GM18951 (cell line): ENCODE results near the gene CDK2AP2.
"Not testable (repeated sequence)": the region's sequence is repeated elsewhere in the genome, so short reads cannot be mapped to it uniquely, and the experiment has no call there.

Experiments
- POLR2A ChIP-seq: IDR thresholded peaks from 4 replicates; pipeline ENCODE4 v1.6.1; 2011; ENCODE audit warnings: mild to moderate bottlenecking; ENCODE audit not compliant: insufficient read length, insufficient read depth; ENCODE audit errors: extremely low read depth
- in situ Hi-C: fragments of 300-500 bp; cut with MboI; formaldehyde crosslinking; loops from one replicate; pipeline ENCODE4 v1.12.0; 2022; ENCODE audit warnings: low sequenced_read_pairs, mixed read lengths, inconsistent platforms; ENCODE audit not compliant: unreplicated experiment

Gene CDK2AP2

DNA sequence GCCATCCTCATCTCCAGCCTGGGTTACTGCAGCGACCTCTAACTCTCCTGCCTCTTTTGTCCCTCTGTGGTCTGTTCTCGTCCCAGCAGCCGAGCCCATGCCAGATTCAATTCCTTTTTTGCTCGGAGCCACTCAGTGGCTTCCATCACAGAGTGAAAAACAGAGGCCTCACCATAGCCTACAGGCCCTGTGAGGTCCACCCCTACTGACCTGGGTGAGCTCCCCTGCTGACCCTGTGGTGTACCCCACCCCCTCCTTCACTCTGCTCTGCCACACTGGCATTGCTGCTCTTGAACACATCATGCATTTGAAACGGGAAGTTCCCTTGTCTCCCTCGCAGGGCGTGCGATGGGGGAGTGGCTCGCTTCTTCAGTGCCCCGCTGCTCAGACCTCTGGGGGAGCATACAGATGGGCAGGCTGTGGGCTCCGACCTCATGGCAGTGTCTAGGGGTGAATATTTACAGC is 23.1 kb downstream of the CDK2AP2 start:
- in situ Hi-C loops: no loop called here
- peak; percentile 48 for TF ChIP-seq POLR2A

DNA sequence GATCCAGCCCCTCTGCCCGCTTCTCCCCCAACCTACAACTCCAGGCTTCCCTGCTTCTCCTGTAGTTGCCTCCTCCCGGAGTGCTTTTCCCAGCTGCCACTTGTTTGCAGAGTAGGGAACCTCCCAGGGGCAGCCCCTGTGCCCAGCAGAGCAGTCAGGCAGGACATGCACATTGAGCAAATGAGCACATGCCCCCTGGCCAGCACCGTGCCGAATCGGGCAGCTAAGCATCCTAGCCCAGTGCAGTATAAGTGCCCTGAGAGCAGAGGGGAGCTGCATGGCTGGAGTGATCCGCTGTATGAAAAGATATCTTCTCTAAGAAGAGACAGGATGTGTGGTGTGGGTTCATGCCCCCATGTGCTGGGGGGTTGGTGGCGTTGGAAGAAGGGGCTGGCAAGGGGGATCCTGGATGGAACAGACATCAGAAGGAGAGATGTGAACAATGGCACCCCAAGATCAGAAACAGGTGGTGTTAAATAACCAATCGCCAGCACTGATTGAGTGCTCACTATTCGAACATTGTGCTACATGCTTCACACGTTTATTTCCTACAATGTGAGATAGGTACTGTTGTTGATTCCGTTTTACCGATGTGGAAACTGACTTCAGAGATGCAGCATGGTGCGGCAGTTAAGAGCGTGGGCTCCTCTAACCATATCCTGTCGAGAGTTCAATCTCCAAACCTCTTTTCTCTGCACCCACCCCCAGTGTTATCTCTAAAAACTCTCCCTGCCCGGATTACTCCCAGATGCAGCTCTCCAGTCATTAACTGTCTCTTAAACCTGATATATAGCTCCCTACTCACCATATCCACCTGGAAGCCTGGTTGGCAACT is 23.9 kb downstream of the CDK2AP2 start:
- TF ChIP-seq POLR2A: no peak
- in situ Hi-C loops: no loop called here

DNA sequence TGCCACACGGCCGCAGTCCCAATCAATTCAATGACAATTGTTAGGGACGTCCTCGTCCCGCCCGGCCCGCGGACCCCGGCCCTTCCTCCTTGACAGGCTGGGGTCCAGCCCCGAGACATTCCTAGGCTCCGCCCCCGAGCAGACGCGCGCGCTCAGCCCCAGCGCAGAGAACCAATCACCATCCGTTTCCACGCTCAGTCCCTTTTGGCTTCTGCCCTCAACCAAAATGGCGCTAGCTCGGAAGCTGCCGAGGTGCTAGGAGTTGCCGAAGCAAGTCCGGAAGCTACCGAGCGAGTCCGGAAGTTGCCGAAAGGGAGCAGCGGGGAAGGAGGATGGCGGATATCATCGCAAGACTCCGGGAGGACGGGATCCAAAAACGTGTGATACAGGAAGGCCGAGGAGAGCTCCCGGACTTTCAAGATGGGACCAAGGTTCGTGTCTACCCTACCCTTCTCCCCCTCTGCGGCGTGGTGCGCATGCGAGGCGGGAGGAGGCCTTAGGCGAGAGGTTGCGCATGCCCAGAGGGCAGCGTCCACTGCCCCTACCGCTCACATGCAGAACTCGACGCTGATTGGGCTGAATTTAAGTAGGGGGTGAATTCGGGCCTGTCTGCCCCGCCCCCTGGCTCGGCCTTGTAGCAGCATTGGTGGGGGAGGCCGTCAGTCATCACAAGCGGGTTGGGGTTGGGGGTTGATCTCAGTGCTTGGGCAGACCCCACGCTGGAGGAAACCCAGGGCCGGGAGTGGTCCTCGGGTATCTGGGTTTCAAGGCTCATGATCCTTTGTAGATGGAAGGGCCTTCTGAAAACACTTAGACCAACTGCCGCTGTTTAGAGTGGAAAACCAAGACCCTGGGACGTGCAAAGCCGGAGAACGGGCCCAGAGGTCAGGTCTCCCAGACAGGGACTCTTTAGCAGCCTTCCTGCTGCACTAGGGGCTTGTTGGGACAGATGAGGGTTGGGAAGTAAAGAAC is 24.8 kb downstream of the CDK2AP2 start, which contains the start of gene AIP:
AIP (plus strand) TSS at position 200 of the 972 bp plus-strand sequence; CDS start at position 333, 133 bp downstream.
- TF ChIP-seq POLR2A: peak; percentile 85
- in situ Hi-C loops: no loop called here

DNA sequence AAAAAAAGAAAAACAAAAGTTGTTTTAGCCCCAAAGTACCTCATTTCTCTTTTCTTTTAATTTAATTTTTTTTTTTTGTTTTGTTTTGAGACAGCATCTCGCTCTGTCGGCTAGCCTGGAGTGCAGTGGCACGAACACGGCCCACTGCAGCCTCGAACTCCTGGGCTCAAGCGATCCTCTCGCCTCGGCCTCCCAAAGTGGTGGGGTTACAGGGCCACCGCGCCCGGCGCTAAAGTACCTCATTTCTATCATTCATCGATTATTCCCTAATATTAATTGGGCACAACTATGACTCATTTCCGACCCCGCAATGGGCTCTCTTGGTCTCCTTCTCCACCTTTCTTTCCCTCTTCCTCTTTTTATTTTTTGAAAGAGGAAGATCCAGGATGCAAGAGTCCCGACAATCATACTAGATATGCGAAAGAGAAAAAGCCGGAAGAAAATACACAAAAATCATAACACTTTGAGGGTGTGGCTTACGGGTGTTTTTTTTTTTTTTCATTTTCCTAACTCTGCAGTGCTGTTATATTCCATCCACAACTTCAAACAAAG is 25.6 kb downstream of the CDK2AP2 start:
- TF ChIP-seq POLR2A: no peak
- in situ Hi-C loops: no loop called here

DNA sequence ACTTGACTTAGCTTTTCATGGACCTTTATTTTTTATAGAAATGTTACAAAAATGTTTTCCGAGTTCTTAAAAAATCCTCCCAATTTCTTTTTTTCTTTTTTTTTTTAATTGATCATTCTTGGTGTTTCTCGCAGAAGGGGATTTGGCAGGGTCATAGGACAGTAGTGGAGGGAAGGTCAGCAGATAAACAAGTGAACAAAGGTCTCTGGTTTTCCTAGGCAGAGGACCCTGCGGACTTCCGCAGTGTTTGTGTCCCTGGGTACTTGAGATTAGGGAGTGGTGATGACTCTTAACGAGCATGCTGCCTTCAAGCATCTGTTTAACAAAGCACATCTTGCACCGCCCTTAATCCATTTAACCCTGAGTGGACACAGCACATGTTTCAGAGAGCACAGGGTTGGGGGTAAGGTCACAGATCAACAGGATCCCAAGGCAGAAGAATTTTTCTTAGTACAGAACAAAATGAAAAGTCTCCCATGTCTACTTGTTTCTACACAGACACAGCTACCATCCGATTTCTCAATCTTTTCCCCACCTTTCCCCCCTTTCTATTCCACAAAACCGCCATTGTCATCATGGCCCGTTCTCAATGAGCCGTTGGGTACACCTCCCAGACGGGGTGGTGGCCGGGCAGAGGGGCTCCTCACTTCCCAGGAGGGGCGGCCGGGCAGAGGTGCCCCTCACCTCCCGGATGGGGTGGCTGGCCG is 30.5 kb downstream of the CDK2AP2 start:
- in situ Hi-C loops: not testable (repeated sequence)

DNA sequence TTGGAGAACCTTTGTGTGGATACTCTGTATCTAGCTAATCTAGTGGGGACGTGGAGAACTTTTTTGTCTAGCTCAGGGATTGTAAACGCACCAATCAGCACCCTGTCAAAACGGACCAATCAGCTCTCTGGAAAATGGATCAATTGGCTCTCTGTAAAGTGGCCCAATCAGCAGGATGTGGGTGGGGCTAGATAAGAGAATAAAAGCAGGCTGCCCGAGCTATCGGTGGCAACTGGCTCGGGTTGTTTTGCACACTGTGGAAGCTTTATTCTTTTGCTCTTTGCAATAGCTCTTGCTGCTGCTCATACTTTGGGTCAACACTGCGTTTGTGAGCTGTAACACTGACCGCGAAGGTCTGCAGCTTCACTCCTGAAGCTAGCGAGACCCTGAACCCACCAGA is 31.3 kb downstream of the CDK2AP2 start:
- in situ Hi-C loops: not testable (repeated sequence)

DNA sequence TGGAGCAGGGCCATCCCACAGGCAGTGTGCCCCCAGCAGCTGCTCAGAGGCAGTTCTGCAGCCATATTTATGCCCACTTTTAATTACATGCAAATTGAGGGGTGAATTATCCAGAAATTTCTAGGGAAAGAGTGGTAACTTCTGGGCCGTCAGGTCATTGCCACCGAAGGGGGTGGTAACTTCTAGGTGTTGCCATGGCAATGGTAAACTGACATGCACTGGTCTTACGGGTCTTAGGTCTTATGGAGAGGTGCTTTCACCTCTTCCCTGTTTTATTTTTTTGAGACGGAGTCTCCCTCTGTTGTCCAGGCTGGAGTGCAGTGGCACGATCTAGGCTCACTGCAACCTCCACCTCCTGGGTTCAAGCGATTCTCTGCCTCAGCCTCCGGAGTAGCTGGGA is 35.1 kb downstream of the CDK2AP2 start:
- in situ Hi-C loops: no loop called here

DNA sequence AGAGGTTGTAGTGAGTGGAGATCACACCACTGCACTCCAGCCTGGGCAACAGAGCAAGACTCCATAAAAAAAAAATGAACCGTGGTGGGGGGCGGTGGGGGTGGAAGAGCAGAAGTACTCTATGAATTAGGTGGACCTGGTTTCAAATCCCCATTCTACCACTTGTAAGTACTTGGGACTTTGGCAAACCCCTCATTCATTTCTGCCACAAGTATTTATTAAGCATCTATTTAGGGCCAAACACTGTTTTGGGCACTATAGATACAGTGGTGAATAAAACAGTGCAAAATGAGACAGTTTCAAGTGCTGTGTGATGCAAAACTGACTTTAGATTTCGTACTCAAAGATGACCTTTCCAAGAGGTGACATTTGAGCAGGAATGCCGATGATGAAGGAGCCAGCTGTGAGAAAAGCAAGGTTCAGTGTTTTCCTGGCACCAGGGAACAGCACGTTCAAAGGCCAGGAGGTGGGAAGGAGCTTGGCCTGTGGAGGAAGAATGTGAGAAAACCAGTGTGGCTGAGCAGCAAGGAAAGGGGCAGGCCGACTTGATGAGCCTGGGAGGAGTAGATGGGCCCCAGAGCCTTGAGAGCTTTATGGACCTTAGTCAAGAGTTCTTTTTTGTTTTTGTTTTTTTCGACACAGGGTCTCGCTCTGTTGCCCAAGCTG is 37.5 kb downstream of the CDK2AP2 start:
- in situ Hi-C loops: no loop called here
- TF ChIP-seq POLR2A: no peak

More for the DNA sequence above, 35.1 kb downstream of the CDK2AP2 start:
- TF ChIP-seq POLR2A: no peak

DNA sequence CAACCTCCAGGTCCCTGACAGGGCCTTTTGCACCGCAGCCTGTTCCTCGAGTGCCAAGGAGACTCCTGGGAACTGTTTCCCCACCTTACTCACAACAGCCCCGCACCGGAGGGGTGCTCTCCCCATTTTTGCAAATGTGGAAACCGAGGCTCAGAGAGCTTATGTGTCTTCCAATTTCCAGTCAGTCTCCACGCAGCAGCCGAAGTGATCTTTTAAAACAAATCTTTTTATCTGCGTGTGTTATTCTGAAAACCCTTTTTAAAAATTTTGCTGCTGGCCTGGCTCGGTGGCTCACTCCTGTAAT is 38.5 kb downstream of the CDK2AP2 start:
- in situ Hi-C loops: no loop called here

DNA sequence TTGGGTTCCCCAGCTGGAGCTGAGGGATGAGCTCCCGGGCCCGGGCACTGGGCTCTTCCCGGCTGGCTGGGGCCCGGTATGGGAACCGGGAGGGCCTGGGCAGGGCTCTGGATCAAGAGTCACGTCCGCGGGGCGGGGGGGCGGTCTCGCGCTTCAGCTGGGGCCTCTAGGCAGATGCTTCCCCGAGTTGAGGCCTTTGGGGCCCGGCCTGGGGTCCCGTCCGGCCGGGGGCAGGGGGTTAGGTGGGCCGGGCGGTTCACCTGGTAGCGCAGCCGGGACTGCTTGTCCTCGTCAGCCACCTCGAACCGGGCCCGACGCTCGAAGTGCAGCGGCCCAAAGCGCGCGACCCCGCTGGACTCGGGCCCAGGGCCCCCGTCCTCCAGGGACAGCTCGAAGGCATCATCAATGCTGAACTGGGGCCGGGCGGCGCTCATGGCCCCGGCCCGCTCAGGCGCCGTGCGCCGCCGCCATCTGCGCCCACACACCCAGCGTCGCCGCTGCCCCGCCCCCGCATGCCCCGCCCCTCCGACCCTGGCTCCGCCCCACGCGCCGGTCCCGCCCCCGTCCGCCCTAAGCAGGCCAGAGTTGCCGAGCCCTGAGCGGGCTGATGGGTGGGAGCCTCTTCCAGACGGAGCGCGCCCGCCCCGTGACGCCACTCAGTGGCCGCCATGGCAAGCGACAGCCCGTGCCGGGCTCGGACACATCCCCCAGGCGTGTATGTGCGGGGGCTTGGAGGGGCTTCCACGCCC is 39.0 kb downstream of the CDK2AP2 start, which contains the start of gene TMEM134:
TMEM134 (minus strand) TSS at position 493 of the 749 bp plus-strand sequence; CDS start at position 434, 59 bp downstream.
- TF ChIP-seq POLR2A: peak; percentile 86
- in situ Hi-C loops: no loop called here

More for the DNA sequence above, 38.5 kb downstream of the CDK2AP2 start:
- no peak for TF ChIP-seq POLR2A

DNA sequence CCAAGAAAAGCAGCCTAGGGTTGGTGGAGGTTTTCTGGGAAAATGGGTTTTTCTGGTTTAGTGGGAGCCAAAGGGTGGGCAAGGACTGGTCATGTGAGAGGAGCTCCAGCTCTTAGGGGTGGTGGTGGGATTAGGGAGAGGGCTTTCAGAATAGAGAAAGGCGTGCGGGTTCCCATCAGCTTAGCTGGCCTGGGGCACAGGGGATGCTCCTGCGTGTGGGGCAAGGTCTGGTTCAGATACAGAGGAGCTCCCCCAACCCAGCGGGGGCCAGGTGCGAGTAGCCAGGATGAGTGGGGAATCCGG is 39.6 kb downstream of the CDK2AP2 start:
- no peak for TF ChIP-seq POLR2A
- in situ Hi-C loops: no loop called here

DNA sequence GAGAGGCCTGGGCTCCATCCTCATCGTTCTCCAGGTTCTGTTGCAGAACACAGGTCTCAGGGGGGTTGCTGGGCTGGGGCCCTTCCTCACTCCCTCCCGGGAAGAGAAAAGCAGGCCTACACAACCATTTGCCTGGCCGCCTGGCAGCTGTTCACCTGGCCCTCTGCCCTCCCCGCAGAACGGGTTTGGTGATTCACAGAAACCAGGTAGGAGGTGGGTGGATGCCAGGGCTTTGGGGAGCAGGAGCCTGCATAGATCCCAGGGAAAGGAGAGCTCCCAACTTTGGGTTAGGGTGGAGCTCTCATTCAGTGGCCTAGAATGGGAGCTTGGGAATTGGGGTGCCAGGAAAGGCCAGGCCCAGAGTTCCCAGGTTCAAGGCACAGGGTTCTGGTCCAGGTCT is 39.9 kb downstream of the CDK2AP2 start:
- in situ Hi-C loops: no loop called here
- peak; percentile 1 for TF ChIP-seq POLR2A
